HG03066 (cell line): Measurements from ENCODE around the gene EFL1.
A peak's percentile ranks its signal among the peaks of the same experiment; 100 is the strongest.
"Not testable (repeated sequence)": the region's sequence is repeated elsewhere in the genome, so short reads cannot be mapped to it uniquely, and the experiment has no call there.

Source experiments
- ATAC-seq: cut with Tn5 transposase; IDR thresholded peaks from one replicate; pipeline ENCODE4 v1.9.1; 2021; ENCODE audit warnings: low read depth; ENCODE audit not compliant: unreplicated experiment

The EFL1 gene

DNA sequence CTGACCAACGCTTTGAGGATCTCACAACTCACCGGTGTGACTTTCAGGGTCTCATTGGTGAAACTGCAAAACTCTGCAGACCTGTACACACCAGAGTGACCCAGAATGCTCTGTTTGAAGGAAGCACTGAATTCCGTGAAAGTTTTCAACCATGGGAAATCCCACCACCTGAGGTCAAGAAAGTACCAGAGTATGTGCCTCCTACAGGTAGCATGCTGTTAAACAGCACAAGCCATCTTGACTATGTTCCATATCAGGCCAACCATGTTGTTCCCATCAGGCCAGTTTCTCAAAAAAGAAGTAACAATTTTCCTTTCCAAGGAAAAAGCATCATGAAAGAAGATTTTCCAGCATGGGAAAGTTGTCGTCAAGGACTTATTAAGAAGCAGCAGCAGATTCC, 19.9 kb upstream of the EFL1 start:
- not testable (repeated sequence) for ATAC-seq

DNA sequence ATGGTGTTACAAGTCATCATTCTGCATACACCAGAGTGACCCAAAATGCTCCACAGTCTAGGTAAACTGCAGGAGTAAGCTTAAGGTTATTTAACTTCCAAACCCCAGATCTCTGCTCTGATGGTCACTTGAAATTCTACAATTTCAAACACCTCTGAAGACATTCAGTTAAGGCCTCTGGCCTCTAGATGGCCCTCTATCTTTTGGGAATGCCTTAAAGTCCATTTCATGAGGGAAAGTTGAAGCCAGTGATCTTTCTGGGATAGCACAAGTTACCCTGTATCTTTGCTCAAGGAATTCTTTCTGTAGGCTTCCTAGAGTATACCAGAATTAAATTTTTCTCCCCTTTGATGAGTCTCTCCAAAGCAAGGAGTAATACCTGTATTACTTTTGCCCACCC, 18.7 kb upstream of the EFL1 start:
- not testable (repeated sequence) for ATAC-seq

DNA sequence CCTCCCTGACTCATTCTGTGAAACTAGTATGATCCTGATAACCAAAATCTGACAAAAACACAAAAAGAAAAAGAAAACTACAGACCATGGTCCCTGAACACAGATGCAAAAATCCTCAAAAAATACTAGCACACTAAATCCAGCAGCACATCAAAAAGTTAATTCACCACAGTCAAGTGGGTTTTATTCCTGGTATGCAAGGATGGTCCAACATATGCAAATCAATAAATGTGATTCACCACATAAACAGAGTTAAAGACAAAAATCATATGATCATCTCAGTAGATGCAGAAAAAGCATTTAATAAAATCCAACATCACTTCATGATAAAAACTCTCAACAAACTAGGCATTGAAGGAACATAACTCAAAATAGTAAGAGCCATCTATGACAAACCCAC, 12.9 kb upstream of the EFL1 start:
- no peak for ATAC-seq

DNA sequence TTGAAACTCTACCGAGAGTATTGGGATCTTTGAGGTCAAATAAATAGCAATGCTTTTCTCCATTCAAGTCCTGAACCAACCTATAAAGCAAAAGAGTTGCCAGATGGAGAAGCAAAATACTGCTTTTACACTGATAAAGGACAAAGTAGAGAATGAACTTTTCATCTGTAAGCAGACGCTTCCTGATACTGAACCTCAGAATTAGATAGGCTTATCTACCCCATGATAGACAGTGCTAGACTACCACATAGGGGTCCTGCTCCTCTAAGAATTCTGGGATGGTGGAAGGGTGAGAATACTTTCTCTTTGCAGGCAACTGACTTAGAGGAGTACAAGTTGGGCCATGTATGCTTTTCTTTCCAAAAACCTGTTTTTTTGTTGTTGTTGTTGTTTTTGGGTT, 9.6 kb upstream of the EFL1 start:
- no peak for ATAC-seq

DNA sequence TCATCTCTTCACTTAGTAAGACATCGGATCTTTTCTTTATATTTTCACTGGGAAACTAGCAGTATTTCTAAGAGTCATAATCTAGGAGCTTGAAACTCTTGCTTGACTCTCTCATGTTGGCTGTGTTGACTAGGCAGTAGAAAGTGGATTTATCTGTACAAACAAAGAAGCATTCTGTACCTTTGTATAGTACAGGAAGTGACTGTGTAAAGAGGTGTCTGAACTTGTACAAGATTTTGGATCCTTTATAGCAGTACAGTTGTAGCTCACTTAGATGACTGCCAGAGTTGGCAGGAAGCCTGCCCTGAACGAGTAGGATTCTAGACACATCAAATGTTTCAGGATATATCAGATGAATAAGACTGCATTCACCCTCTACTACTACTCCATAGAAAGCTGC, 5.9 kb upstream of the EFL1 start:
- not testable (repeated sequence) for ATAC-seq

GRCh38 chr15:82267137-82267536, 4.6 kb upstream of the EFL1 start:
- ATAC-seq = not testable (repeated sequence)

GRCh38 chr15:82263350-82263749, 816 bp upstream of the EFL1 start:
- ATAC-seq = no peak

DNA sequence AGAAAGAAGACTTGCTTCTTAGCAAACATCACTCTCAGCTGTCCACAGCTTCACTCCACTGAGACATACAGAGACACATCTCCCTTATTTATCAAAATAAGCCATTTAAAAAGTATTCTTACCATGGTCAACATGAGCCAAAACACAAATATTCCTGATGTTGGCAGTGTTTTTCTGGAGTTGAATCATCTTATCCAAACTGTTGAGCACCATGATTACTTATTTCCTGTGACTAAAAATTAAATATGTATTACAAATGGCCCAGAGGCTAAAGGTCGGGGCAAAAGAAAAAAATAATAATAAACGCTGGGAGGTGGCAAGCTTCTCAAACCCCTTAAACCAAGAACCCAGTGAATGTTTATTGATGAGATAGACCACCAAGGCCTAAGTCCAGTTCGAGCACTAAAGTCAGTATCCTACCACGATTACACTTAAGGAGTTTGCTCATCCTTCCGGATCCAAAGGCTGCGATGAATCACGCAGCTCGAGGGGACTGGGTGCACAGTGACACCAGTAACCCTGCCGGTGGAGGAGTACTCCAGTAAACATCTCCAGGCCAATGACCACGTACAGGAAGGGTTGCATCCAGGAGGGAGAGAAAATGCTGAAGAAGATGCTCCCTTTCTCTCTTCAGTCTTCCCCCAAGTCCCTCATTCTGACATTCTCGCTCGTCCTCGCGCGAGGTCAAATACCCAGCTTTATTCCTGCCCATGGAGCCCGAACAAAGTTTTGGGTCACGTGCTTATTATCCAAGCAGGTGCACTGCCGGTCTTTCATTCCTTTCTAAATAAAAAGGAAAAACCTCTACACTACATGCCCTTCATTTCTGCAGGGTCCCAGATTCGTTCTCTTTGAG, 740 bp downstream of the EFL1 start:
- ATAC-seq = peak; percentile 24

- not testable (repeated sequence) for ATAC-seq
Observed at GRCh38 chr15:82248261-82248660, 14.3 kb downstream of the EFL1 start.

DNA sequence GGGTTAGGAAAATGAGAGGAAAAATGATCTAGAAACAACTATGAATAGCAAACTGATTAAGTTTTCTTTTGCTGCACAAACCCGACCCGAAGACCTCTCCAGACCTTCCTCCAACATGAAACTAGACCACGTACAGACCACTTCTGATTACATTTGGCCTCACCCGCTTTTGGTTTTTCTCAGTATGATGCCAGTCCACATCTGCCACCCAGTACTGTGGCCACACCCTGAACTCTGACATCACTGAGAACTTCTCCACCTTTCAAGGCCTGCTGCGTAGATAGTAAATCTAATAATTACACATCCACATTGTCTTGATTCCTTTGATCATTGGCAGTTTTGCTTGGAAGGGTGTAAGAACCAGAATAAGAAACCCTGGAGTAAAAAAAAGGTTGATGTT, 16.6 kb downstream of the EFL1 start:
- not testable (repeated sequence) for ATAC-seq

DNA sequence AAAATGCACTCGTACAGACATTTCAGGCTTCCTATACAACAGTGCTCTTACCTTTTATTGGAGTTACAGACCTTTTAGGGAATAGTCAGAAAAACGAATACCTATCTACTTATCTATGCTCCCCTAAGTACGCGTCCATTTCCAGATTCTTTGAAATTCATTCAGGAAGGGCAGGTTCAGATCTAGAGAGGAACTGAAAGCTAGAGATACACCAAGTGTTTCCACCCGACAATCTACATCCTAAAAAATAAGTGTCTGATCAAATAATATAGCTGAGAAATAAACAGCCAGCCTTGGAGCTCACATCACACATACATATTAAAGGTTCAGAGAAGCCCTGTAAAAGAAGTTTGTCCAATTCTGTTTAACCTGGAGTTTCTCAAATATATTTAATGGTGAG, 18.9 kb downstream of the EFL1 start:
- not testable (repeated sequence) for ATAC-seq

DNA sequence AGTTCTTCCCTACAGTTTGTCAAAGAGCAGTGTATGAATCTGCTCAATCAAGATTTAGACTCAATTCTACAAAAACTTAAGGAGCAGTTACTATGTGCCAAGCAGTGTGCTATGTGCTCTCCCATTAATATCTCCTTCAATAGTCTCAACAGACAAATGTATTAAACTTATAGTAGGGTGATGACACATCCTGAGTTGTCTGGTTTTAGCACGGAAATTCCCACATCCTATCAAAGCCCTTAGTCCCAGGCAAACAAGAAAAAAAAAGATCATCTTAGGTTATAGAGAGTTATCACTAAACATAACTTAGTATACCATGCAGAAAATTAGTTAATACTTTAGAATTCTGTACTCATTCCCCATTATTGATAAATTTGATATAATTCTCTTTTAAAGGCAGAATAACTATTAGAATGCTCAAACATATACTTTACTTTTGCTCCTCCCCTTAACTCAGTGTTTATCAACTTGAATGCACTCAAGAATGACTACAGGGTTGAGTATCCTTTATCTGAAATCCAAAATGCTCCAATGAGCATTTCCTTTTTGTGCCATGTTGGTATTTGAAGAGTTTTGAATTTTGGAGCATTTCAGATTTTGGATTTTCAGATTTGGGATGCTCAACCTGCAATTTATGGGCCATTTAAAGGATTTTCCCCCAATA, 20.6 kb downstream of the EFL1 start:
- not testable (repeated sequence) for ATAC-seq

GRCh38 chr15:82239685-82240391, 22.7 kb downstream of the EFL1 start:
- ATAC-seq = no peak

GRCh38 chr15:82237944-82238534, 24.5 kb downstream of the EFL1 start:
- ATAC-seq = not testable (repeated sequence)

DNA sequence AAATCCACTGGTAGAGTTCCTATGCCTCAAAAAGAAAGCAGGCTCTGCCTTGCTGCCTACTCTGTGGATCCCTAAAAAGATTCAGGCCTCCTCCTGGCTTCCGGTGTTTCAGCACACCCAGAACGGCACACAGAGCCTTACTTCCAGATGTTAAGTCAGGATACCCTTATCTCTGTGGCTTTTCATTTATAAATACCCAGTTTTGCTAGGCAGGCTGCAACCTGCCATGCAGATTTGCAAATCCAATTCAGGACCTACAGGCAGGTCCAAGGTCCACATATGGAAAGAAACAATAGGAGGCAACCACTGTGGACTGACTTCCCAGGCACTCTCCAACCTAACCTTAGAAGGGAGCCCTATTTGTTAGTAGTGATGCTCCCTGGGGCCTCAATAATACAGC, 30.7 kb downstream of the EFL1 start:
- ATAC-seq = no peak

- no peak for ATAC-seq
Observed at GRCh38 chr15:82231233-82231632, 31.3 kb downstream of the EFL1 start.

DNA sequence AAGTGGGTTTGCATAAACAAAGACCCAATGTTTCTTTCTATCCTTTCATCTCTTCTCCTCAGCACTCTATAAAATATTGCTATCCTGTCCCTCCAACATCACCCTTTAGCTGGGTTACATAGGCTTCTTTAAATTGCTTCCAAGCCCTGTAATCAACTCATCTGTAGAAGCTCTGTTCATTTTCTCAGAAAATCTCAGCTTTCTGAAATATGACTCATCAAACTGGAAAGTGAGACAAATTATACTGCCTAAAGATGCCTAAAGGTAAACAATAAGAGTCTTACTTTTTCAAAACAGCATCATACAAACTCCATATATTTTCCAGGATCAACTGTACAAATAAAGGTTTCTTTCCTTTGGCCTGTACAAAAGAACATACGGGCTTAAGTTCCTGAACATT, 33.8 kb downstream of the EFL1 start:
- no peak for ATAC-seq

DNA sequence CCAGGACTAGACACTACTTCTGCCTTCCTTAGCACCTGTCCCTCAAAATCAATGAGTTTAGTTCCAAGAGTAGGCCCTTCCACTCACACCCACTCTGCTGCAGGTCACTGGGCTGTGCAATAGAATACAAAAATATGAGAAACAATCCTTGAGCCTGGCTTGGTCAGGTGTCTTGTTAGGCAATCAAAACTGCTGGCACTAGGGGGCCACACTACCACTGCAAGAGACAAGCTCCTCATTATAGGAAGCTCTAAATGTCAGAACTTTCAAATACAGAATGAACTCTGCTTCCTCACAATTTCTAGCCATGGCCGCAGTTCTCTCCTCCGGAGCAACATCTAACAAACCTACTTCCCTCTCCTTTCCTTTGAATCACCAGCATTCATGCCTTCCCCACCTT, 41.0 kb downstream of the EFL1 start:
- ATAC-seq = not testable (repeated sequence)

- ATAC-seq = not testable (repeated sequence)
Observed at GRCh38 chr15:82216092-82216491, 46.4 kb downstream of the EFL1 start.

GRCh38 chr15:82212201-82212600, 50.3 kb downstream of the EFL1 start:
- ATAC-seq = not testable (repeated sequence)

GRCh38 chr15:82210066-82210597, 52.4 kb downstream of the EFL1 start:
- ATAC-seq = not testable (repeated sequence)
